NCI-H1092 treated with DMSO at 0.1 percent for 48 hours (cell line): ENCODE results near the gene MRPS9.
A peak's percentile ranks its signal among the peaks of the same experiment; 100 is the strongest.

Experiments used
- DNase-seq: peaks from one replicate; lab custom pipeline; 2025; lab: John Stamatoyannopoulos, UW

Gene MRPS9

DNA sequence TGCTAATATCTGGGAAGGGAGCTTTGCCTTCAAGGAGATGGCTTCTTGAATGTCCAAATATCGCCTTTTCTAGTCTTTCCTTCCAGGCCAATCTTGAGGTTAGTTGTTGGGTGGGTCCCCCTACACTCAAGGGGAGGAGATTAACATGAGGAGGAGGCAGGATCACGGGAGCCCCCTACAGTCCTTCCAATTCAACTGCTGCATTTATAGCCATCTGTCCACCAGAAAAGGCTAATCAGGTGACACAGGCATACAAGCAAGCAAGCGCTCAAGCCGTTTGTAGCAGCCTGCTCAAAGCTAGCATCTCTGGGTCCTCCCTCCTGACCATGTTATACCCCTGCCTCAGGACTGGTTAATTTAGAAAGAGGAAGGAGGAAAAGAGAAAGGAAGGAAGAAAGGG is 87.6 kb downstream of the MRPS9 start:
- DNase-seq = no peak

DNA sequence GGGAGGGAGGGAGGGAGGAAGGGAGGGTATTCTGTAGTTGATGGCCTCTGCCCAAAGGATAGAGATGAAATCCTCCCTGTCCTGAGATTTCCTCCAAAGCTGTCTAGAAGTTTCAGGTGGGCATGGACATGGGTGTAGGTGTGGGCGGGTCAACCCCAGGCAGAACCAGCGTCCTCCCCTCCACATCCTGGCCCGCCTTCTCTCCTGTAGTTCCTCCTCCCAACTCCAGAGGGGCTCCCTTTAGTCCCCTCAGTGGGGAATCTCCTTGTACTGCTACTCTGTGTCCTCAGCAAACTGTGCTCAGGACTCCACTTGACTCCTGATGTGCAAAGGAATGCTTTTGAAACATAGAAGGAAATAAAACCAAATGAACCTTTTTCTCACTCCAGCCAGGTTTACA is 88.1 kb downstream of the MRPS9 start:
- DNase-seq = no peak

DNA sequence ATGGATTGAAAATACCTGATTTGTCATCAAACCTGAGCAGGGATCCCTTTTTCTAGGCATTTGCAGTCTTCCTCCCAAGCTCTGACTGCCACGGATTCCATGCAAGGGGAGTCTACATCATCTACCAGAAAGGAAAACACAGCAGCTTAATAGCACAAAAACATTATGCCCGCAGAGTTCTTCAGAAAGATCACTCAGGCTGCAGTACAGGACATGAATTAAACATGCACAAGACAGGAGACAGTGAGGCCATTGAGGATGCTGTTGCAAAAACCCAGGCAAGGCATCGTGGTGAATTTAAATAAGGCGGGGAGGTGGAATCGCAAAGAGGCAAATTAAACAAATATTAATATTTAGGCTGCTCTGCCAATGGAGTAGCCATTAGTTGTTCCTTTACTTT is 88.5 kb downstream of the MRPS9 start:
- no peak for DNase-seq

DNA sequence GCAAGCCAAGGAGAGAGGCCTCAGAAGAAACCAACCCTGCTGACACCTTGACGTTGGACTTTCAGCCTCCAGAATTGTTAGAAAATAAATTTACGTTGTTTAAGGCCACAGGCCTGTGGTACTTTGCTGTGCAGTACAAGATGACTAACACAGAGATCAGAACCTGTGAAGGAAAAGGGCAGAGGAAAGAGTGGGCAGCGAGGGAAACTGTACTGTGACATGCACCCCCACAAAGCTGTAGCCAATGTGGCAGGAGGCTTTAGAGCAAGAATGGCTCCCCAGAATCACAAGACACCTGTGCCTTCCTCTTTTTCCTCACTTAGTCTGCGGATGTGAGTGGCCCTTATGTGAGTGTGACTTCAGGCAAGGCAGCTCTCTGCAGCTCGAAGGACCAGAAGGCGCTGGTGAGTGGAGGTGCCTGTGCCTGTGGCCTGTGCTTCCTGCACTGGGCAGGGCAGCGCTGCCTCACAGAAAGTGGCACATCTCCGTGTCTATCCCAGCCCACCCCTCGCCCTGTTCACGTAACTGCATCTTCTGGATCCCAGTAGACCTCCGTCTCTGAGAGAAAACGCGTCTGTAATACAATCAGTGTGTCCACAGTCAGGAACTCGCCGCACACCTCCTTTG is 89.5 kb downstream of the MRPS9 start:
- DNase-seq = no peak

DNA sequence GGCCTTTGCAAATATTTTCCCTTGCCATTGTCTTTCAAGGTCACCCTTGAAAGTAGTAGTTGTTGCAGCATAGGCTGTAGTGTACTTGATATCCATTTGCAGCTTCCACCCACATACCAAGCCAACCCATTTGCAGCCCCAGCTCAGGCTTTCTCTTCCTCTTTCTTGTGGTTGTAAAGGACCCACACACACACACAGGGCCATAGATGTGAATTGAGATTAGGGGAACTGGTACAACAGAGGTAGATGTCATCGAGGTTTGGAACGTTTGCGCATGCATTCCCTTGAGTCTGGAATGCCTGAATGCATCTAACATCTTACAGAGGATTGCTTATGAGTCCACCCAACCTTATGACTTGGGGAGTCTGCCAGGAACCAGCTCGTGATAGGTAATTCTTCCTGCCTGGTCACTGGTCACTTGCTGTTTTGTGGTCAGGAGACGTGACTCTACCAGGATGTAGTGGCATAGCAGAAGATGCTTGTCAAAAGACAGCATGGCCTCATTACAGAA is 91.9 kb downstream of the MRPS9 start:
- no peak for DNase-seq

DNA sequence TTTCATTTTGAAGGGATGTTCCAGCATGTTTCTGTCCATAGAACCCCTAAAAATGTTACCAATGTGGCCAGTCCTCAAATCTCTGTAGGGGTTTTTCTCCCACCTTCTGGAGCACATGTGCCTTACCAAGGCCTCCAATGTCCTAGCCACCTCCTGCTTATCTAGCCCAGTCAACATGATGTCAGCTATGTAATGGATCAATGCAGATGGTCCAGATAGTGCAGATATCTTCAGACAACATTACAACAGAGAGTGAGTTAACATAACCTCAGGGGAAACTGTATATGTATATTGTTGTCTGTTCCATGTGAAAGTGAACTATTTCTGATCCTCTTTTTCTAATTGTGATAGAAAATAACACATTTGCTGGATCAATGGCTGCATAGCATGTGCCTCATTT is 92.7 kb downstream of the MRPS9 start:
- no peak for DNase-seq

DNA sequence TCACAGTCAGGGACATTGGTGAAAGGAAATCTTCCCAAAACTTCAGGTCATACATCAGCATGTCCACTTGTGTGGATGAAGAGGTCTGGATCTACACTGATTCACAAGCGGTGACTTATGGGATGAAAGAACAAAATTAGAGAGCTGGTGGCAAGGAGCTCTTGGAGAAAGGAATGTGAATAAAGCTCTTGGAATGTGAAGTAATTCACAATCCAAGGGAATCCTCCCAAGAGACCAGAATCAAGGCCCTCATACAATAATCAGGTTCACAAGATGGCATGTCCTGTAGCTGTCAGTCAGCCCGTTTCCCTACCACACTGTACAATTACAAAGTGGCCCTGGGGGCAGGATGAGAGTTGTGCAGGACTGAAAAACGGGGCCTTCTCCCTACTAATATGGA is 96.2 kb downstream of the MRPS9 start:
- DNase-seq = no peak

DNA sequence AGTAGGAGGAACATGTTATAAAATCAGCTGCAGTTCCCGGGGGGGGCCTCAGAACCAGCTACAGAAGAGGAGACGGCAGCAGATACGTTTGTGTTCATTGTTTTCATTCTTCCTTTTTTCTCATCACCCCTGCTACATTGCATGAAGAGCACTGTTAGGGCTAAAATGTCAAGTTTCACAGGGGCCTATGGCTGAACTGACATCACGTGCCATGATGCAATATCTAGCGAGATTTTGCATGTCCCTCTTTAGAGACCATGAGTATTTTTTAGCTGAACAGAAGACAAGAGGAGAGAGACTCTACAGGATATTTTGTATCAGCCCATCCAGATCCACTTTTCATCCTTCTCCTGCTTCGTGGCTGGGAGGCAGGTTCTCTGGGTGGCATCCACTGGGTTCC is 97.6 kb downstream of the MRPS9 start:
- no peak for DNase-seq

DNA sequence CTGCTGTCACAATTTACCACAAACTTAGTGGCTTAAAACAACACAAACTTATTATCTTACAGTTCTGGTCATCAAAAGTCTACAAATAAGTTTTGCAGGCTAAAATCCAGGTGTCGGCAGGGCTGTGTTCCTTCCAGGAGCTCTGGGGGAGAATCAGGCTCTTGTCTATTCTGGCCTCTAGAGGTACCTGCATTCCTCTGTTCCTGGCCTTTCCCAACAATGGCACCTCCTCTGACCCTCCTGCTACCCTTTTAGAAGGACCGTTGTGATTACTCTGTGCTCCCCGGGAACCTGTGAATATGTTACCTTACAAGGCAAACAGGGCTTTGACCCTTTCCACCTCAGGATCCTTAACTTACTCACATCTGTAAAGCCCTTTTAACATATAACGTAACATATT is 98.5 kb downstream of the MRPS9 start:
- no peak for DNase-seq

DNA sequence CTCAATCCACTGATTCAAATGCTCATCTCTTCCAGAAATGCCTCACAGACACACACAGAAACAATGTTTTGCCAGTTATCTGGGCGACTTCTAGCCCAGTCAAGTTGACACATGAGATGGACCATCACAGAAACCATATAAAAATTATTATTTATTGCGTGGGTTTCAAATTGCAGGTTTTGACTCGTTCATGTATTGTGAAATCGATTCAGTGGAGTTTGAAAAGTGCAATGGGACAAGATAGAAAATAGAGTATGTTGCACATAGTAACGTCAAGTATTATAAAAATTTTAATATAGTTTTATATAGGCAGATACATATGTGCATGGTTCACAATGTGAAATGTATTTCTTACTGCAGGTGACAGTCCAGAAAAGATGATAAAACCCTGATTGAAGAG is 100.8 kb downstream of the MRPS9 start:
- DNase-seq = no peak

DNA sequence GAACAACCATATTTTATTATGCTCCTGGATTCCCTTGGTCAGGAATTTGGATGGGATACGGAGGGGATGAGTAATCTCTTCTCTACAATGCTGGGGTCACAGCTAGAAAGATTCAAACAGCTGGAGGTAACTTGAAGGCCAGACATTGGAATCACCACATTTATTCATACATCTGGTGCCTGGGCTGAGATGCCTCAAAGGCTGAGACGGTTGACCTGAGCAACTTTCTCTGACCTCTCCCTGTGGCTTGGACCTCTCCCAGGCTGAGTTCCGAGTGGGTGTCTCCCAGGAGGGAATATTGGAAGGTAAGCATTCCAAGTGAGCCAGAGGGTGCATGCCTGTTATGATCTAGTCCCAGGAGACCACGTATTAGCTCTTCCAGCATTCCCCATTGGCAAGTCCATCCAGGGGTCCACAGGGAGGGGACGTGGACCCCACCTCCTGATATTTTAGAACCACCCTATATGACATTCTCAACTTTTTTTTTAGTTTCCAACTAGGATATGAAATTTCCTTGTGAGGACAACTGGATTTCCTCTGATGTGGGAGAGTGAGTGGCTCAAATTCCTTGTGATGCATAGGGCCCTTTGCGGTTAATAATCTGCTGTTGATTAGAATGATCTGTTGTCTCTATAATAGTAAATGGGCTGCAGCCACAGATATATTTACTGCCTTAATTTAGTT is 101.8 kb downstream of the MRPS9 start:
- DNase-seq = no peak

DNA sequence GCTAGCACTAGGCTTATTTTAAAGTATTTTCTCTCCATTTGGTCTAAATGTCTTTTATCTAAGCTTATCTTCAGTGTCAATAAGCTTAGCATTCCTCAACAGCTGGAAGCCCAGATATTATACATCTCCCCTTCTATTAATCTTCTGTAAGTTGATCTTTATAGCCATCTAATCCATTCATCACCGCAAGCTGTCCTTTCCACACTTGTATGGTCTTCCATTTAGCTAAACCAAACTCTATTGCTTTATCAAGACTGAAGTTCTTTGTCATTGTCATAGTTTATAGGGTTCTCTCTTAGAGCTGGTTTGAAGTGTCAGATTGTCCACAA is 102.3 kb downstream of the MRPS9 start:
- DNase-seq = no peak

DNA sequence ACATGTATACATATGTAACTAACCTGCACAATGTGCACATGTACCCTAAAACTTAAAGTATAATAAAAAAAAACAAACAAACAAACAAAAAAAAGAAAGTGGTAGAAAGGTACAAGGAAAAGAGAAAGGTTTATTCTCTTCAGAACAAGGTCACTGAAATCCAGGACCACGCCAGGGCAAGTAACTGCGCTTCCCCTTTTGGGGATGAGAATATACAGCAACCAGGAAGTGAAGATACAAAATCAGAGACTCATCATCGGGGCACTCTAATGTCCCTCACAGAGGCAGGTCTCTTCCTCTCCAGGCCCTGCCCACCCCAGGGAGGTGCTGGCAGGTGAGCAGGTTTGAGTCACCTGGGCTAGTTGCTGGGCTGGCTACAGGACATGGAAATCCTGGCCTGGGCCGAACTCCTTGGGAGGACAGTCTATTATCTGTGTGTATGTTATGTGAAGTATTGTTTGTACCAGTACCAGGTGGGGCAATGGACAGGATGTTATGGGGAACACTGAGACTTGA is 103.3 kb downstream of the MRPS9 start:
- no peak for DNase-seq

DNA sequence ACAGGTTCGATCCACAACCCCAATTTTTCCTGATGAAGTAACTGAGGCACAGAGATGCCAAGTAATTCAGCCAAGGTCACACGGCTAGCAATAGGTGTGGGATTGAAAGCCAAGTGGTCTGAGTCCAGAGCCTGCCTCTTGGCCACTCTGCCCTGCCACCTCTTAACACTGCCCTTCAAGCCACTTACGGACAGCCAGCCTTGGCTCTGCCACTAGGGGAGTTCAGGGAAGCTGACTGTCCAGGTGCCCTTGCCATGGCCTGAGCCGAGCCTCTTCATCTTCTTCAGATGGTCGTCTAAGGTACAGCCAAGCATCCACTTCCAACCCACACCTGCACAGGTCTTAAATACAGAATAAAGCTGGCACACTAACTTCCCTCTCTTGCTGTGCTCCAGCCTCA is 104.4 kb downstream of the MRPS9 start:
- no peak for DNase-seq

DNA sequence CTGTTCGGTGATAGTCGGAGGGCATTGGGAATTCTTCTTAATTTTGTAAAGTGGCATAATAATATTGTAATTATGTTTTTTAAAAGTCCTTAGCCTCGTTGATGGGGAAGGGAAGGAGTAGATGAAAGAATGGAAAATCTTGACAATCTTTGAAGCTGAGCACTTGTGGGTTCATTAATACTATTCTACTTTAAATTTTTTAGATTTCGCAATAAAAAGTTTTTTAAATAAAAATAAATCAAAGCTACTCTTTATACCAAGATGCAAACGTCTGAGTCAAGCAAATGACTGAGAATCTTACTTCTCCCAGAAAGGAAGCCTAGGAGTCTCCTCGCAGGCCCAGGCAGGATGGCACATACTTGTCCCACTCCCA is 105.2 kb downstream of the MRPS9 start:
- DNase-seq = no peak

DNA sequence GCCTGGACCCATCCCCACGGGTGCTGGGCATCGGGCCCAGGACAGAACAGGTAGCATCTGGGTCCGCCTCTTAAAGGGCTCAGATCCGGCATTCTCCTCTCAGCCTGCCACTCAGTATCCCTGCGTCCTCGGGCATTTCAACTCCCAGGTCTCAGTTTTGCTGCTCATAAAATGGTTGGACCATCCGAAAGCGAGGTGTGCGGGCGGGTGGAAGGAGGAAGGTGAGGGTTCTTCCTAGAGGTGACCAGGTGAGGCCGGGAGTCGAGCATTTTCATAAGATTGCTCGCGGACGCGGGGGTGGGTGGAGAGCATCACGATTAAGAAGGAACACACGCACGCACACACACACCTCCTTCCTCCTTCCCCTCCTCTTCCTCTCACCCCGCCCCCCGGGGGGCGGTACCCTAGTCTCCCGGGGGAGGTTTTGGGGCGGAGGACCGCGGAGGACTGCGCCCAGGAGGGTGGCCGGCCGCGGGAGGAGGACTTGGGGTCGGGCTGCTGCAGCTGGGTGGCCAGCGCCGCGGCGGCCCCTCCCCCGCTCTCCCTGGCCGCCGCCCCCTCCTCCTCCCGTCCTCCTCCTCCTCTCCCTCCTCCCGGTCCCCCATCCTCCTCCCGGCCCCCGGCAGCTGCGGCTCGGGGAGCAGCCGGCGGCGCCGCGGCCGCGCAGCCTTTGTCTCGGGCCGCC is 105.7 kb downstream of the MRPS9 start:
- peak; percentile 24 for DNase-seq

DNA sequence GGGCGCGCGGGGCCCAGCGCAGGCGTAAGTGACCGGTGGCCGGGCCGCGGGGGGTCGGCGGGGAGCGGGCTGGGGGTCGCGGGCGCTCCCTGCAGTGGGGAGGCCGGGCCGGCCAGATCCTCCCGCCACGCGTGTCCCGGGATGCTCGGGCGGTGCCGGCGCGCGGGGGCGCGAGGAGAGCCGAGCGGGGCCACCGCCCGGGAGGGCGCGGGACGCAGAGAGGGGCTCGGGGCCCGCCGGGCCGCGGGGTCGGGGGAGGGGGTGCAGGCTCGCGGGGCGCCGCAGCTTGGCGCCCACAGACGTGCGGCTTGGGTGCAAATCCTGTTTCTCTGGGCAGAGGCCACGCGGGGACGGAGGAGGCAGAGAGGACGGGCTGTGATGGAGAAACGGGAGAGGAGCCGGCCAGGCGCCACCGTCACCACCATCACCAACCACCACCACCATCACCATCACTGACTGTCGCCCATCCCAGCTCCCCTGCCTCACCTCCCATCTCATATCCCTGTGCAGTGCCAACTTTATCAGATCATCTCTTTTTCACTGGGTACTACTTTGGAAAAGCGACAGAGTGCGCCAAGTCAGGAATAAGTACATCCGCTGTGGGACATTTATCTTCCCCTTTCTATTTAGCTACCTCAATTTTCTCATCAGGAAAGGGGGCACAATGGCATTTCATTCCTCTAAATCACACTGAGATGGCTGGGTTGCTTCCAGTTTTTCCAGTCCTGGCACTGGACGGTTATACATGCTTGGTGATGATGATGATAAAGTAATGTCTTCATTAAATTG is 106.5 kb downstream of the MRPS9 start:
- peak; percentile 1 for DNase-seq

DNA sequence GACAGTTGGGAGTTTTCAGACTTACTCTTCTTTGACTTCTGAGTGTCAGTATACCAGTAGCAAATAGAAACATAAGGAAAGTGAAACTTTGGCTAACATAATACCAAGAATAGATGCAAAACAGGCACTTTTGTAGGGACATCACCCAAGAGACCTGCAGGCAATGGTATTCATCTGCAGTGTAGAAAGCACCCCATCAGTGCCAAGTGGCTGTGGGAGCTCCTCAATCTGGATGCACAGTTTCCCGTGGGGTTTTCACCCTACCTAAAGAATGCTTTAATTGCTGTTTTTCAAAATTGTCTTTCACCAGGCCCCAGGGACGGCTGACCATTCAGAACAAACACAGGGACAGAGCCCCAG is 107.1 kb downstream of the MRPS9 start:
- no peak for DNase-seq

DNA sequence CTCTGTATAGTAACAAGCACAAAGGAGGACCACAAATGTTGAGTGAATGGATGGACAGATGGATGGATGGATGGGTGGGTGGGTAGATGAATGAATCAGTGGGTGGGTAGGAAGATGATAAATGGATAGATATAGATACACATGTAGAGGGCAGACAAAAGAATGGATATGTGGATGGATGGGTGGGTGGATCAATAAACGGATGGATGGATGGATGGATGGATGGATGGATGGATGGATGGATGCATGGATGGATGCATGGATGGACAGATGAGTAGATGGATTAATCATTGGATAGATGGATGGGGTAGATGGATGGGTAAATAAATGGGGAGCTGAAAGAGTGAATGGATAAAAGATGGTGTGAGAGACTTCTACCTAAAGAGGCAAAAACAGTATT is 111.4 kb downstream of the MRPS9 start:
- DNase-seq = no peak
